Endometrium (tissue), 2 donors: Measurements from ENCODE around the gene LETM1.

Experiments
- FAIRE-seq: peaks from 2 replicates; lab custom pipeline; 2012; peaks lifted over from hg19 to GRCh38; lab: Jason Lieb, UNC
- donor health status: control.
- donor health status: control.

Gene LETM1

DNA sequence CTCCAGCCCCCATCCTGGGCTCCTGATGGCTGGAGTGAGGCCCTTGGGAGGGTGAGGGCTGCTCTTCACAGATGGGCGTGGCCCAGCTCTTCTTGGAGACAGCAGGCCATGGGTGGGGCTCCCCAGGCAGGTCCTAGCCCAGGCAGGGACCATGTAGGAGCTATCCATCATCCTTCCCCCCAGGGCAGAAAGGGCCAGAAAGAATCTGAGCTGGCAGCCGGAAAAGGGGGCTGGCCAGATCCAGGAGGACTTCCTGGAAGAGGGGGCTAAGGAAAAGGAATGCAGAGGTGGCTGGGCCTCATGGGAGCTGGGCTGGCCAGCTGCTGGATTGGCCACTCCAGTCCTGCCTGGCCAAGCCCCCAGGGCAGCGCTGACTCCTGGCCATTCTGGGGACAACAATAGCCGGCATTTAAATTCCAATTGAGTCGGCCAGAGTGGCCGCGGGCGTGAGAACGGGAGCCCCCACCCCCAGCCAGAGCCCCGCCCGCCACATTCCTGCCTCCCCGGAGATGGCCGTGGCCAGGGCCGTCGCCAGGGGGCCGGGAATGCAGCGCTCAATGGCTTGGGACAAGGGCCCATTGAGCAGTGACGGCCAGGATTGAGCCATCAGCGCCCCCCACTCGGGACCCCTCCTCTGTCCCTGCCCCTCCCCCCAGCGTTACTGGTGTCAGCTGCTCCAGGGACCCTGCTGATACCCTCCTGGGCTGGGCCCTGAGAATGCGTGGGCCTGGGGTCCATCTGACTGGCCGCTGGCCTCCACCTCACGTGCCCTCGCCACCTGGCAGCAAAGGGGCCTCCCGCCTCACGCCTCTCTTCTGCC lies 77.9 kb downstream of the LETM1 start:
- no peak for FAIRE-seq

- FAIRE-seq = no peak
Measured at GRCh38 chr4:1776521-1777161, 79.3 kb downstream of the LETM1 start.

- FAIRE-seq = no peak
Measured at GRCh38 chr4:1775731-1776500, 80.0 kb downstream of the LETM1 start.

GRCh38 chr4:1773754-1774153 lies 82.2 kb downstream of the LETM1 start:
- no peak for FAIRE-seq

- FAIRE-seq = no peak
Measured at GRCh38 chr4:1772853-1773538, 83.0 kb downstream of the LETM1 start.

DNA sequence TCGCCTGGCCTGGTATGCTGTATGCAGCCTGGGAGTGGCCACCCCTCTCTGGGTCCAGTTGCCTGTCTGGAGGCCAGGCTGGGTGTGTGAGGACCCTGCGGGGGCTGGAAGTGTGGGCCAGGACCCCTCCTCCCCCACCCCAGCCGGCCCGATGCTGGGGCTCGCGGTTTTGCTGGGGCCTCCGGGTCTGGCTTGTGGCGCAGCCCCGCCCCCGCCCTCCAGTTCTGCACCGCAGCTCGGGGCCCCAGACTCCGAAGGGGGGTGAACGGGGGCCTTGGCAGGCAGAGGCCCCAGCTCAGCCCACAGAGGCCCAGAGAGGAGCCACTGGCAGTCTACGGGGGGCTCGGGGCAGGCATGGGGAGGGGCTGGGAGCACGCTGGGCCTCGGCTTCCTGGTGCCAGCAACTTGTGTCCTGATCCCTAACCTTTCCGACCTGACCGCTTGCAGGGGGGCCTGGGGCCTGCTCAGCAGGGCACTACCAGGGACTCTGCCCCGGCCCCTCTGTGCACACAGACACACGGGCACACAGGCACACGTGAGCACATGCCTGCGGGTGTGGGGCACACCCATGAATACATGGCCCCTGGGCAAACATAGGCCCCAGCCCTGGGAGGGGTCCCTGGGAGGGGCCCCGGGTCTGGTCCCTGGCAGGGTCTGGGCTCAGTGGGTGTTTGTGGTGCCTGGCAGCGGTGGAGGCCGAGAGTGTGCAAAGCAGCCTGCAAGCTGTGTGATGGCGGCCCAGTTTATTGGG lies 84.2 kb downstream of the LETM1 start:
- FAIRE-seq = no peak

GRCh38 chr4:1770791-1771231 lies 85.1 kb downstream of the LETM1 start:
- FAIRE-seq = no peak

DNA sequence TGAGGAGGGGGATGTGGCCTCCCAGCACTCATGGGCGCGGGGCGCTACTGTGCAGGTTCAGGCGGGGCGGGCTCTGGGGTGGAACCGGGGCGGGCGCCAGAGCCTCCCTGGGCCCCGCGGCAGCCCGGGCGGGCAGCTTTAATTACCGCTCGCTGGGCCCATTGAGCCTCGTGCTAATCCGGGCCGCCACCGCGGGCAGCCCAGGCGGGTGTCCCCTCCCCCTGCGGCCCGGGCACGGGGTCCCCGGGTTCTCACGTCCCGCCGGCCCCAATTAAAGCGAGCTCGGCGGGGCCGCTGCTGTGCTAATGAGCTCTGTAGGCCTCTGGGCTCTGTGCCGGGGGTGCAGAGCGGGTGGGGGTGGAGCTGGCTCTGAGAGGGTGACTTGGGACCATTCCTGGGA lies 85.7 kb downstream of the LETM1 start:
- FAIRE-seq = no peak

GRCh38 chr4:1769692-1770091 lies 86.3 kb downstream of the LETM1 start:
- FAIRE-seq = no peak

DNA sequence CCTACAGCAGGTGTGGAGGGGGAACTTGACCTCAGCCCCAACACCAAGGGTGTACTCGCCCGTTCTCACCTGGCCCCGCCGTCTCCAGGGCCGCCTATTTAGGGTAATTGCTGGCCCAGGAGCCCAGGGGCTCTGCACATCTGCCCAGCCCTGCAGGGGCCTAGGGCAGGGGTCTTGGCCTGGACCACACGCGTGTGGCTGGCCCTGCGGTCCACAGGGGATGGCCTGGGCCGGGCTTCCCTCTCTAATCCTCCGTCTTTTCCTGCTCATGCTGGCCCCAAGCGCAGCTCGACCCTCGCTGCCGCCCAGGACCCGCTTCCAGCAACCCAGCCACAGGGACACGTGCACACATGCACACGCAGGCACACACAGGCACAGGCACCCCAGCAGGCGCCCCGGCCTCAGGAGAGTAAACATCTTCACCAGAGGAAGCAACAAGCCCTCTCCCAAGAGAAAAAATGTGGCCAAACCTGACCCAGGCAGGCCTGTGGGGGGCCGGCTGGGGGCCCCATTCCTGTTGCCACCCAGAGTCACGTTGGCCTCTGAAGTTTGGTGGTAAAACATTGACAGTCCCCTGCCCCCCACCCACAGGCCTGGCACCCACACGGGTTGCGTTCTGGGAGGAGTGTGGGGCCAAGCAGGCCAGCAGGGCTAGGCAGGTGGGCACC lies 87.5 kb downstream of the LETM1 start:
- no peak for FAIRE-seq

DNA sequence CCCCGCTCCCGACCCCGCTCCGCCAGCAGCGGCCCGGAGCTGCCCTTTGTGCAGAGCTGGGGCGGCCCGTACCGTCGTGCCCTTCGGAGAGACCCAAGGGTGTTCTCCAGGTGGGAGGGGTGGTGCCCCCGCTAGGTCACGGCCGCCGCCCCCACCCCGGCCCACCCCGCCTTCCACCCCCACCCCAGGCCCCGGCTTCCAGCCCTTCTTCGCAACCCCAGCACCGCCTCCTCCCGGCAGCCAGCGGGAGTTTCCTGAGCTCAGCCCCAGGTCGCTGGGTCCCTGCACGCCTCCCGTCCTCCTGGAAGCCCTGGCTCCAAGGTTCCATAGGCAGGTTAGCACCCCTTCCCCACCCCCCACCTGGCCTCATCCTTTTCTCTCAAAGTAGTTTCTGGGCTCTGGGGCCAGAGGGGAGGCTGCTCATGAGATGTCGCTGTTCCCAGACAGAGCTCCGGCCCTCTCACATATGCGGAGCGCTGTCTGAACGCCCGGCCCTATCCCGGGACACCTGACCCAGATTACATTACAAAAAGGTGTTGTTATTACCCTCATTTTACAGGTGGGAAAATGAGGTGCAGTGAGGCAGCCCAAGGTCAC lies 88.1 kb downstream of the LETM1 start:
- no peak for FAIRE-seq

DNA sequence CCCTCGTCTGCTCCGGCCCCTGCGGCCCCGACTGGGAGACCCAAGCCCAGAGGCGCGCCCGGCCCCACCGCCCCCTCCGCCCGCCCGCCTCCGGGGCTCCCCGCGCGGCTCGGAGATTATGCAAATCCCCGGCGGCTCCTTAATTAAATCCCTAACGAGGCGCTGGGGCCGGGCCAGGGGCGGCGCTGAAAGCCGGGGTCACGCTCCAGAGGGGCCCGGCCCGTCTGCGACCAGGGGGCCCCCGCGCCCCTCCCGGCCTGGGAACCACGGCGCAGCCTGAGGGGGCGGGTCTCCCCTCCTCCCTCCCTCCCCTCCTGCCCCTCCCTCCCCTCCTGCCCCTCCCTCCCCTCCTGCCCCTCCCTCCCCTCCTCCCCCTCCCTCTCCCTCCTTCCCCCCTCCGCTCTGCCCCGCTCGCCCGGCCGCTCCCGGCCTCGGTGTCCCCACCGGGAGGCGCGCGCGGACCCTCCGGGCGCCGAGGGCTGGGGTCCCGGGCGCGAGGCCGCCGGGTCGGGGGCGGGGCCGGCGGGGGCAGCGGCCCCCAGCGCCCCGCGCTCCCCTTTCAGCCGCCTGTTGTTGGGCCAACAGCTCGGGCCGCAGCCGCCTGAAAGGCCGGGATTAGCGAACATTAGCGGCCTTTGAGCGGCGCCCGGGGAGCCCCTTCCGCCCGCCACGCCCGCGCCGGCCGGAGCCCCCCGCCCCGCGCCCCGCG lies 88.7 kb downstream of the LETM1 start:
- no peak for FAIRE-seq

- FAIRE-seq = no peak
Measured at GRCh38 chr4:1766106-1767060, 89.6 kb downstream of the LETM1 start.

- no peak for FAIRE-seq
Measured at GRCh38 chr4:1765409-1766072, 90.4 kb downstream of the LETM1 start.

DNA sequence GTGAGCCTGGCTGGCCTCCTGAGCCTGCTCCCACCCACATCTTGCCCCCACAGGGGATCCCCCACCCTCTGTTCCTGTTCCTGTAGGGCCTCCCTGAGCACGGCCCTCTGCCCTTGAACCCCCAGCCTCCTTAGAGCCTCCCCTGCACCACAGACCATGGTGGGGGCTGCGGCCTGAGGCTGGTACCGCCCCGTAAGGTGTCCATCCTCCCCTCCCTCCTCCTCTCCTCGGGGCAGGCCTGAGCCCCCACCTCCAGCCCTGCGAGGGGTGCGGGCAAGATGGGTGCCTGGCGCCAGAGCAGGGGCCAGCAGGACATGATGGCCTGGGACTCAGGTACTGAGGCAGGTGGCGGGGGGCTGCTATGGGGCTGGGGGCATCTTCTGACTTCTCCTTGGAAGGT lies 91.3 kb downstream of the LETM1 start:
- FAIRE-seq = no peak

GRCh38 chr4:1763550-1764080 lies 92.3 kb downstream of the LETM1 start:
- FAIRE-seq = no peak

GRCh38 chr4:1763070-1763549 lies 92.8 kb downstream of the LETM1 start:
- FAIRE-seq = no peak
